Panc1 (cell line): ENCODE results near the gene LSM4. TPM values are rescaled to one million over a fixed set of nuclear protein-coding genes. Genes with fewer than 3 reads are reported as not detected.

Experiments used
- ATAC-seq: fragments of 200-7000 bp; cut with Tn5 transposase; 2 replicates; pipeline ENCODE4 v1.9.1; 2020; ENCODE audit warnings: mild to moderate bottlenecking, moderate library complexity
- BruUV-seq: library from RNA; stranded (reverse); fragments of 400-500 nt; replicated peaks from 2 replicates; lab custom pipeline; 2021; lab: Mats Ljungman, UMichigan
- CTCF ChIA-PET: fragments of 300-600 bp; sonication (Branson Sonifier 250); formaldehyde crosslinking; loops from one replicate; lab custom pipeline; 2022; ENCODE audit warnings: antibody characterized with exemption; lab: Charles Lee
- POLR2A ChIA-PET: fragments of 300-600 bp; sonication (Branson Sonifier 250); formaldehyde crosslinking; loops from one replicate; lab custom pipeline; 2022; ENCODE audit warnings: antibody characterized with exemption; lab: Charles Lee
- DNase-seq: peaks from one replicate; pipeline ENCODE4 v3.0.0-alpha.2; 2010; ENCODE audit warnings: low read depth, low spot score
- H3K27ac ChIP-seq: 2 replicates; pipeline ENCODE4 v1.5.1; 2011; ENCODE audit warnings: mild to moderate bottlenecking, low read length, inconsistent platforms
- H3K27me3 ChIP-seq: fragments of 200-500 bp; sonication (Bioruptor generic); 2 replicates; pipeline ENCODE4 v1.6.0; 2014; ENCODE audit warnings: low read length, inconsistent platforms; ENCODE audit not compliant: control insufficient read depth, insufficient read depth
- H3K36me3 ChIP-seq: fragments of 200-500 bp; sonication (Bioruptor generic); 2 replicates; pipeline ENCODE4 v1.5.1; 2014; ENCODE audit warnings: inconsistent platforms, mild to moderate bottlenecking, low read length, moderate library complexity; ENCODE audit not compliant: control insufficient read depth, insufficient read depth
- H3K4me1 ChIP-seq: 2 replicates; pipeline ENCODE4 v1.5.1; 2011; ENCODE audit warnings: inconsistent platforms, mild to moderate bottlenecking, low read length, moderate library complexity; ENCODE audit not compliant: control insufficient read depth, insufficient read depth
- H3K4me3 ChIP-seq, 2 experiments: 2 replicates each; pipeline ENCODE4 v1.5.1; 2011 to 2012; ENCODE audit warnings: low read depth in 2 of 2, low read length in 2 of 2, mild to moderate bottlenecking in 2 of 2, inconsistent platforms in 1 of 2, moderate library complexity in 1 of 2
- H3K9me3 ChIP-seq: fragments of 200-500 bp; sonication (Bioruptor generic); 2 replicates; pipeline ENCODE4 v1.5.1; 2014; ENCODE audit warnings: low read depth, mild to moderate bottlenecking, inconsistent platforms, low read length, moderate library complexity; ENCODE audit not compliant: control insufficient read depth, insufficient read depth
- CTCF ChIP-seq: fragments of 450-650 bp; IDR thresholded peaks from 2 replicates; pipeline ENCODE4 v1.5.1; 2017; ENCODE audit warnings: mild to moderate bottlenecking
- POLR2AphosphoS5 ChIP-seq: IDR thresholded peaks from 2 replicates; pipeline ENCODE4 v1.6.1; 2012; ENCODE audit warnings: mild to moderate bottlenecking, low read depth, low read length, moderate library complexity
- REST ChIP-seq, 2 experiments: IDR thresholded peaks; 2 replicates each; pipeline ENCODE4 v1.6.1; 2011 to 2012; ENCODE audit warnings: low read depth in 2 of 2, control low read depth in 1 of 2, low read length in 1 of 2, mild to moderate bottlenecking in 1 of 2, moderate library complexity in 1 of 2; ENCODE audit not compliant: insufficient read depth in 1 of 2
- SIN3A ChIP-seq: IDR thresholded peaks from 2 replicates; pipeline ENCODE4 v1.6.1; 2012; ENCODE audit warnings: low read depth, mild to moderate bottlenecking, low read length, moderate library complexity, borderline replicate concordance; ENCODE audit not compliant: insufficient read depth
- TCF7L2 ChIP-seq: IDR thresholded peaks from 2 replicates; pipeline ENCODE4 v1.6.1; 2011; ENCODE audit warnings: mild to moderate bottlenecking, low read depth, low read length, inconsistent platforms
- in situ Hi-C: cut with HindIII; loops from 2 replicates; pipeline ENCODE4 v1.10.0; 2016; ENCODE audit warnings: low sequenced_read_pairs, low pct_unique_long_range_greater_than_20kb
- intact Hi-C: fragments of 100-400 bp; cut with micrococcal nuclease; formaldehyde crosslinking; loops from one replicate; pipeline ENCODE4 v1.10.0; 2022; ENCODE audit not compliant: unreplicated experiment
- total RNA-seq: library from RNA; stranded (reverse); gene quantifications from one replicate; pipeline ENCODE4 v1.2.1, GENCODE V29; 2021; ENCODE audit not compliant: unreplicated experiment

LSM4 gene
- total RNA-seq, 1 experiment from 2014 or later, result 209 TPM

GRCh38 chr19:18321734-18322102, 1.2 kb downstream of the LSM4 start:
- in situ Hi-C loops, result no loop called here

More at GRCh38 chr19:18321734-18322102, 1.2 kb downstream of the LSM4 start:
- ChIA-PET POLR2A (no interaction called here), CTCF (interaction anchor here (0.6 kb wide), 1 partner anchor 90 kb away, joined by 6 read pairs; no protein-coding TSS in a partner anchor)
- intact Hi-C loops, result loop anchor here (2.0 kb wide), 1 partner anchor 43 kb away; no protein-coding TSS in a partner anchor
- Histone ChIP-seq H3K27me3 (no peaks in the 10 kb centered on the region), H3K36me3 (no peaks in the 10 kb centered on the region; the same call in 1 of the 2 replicates), H3K9me3 (no peaks in the 10 kb centered on the region), H3K27ac (peak overlapping the region; percentile 98), H3K4me3 (peak overlapping the region; percentile 86 to 92), H3K4me1 (peaks cover 25% of the 10 kb centered on the region)
- DNase-seq, result no peak
- TF ChIP-seq POLR2AphosphoS5 (no peak), SIN3A (no peak), CTCF (no peak), TCF7L2 (no peak), REST (IDR thresholded peaks at IDR 0.05; ENCODE audit: insufficient read depth in 1 of 2, low read depth in 2 of 2, low read length in 1 of 2) (no peak)
- no TSS peak for BruUV-seq
- no peak for ATAC-seq
